HG03432 (cell line): ENCODE data around the gene RPL31.

Source experiments
- ATAC-seq: cut with Tn5 transposase; IDR thresholded peaks from one replicate; pipeline ENCODE4 v1.9.1; 2021; ENCODE audit warnings: mild to moderate bottlenecking, moderate library complexity; ENCODE audit not compliant: unreplicated experiment

The RPL31 gene

GRCh38 chr2:101001691-101002561 is at the start of gene RPL31:
TSS of gene RPL31 (plus strand) at chr2:101002289. CDS start at chr2:101002702, 413 bp downstream.
- ATAC-seq: peak; percentile 98

GRCh38 chr2:100952512-100952911 is 49.6 kb upstream of the RPL31 start:
- no peak for ATAC-seq

- no peak for ATAC-seq
These were observed 48.6 kb upstream of the RPL31 start for GRCh38 chr2:100953406-100954043.

- ATAC-seq: no peak
These were observed 48.1 kb upstream of the RPL31 start for GRCh38 chr2:100954044-100954420.

GRCh38 chr2:100955226-100955625 is 46.9 kb upstream of the RPL31 start:
- ATAC-seq: no peak

- ATAC-seq: no peak
These were observed 46.0 kb upstream of the RPL31 start for GRCh38 chr2:100956081-100956480.

- no peak for ATAC-seq
These were observed 44.0 kb upstream of the RPL31 start for GRCh38 chr2:100957996-100958653.

- ATAC-seq: no peak
These were observed 42.7 kb upstream of the RPL31 start for GRCh38 chr2:100959225-100959880.

- no peak for ATAC-seq
These were observed 41.4 kb upstream of the RPL31 start for GRCh38 chr2:100960688-100961087.

GRCh38 chr2:100962366-100963025 is 39.6 kb upstream of the RPL31 start:
- ATAC-seq: no peak

- ATAC-seq: no peak
These were observed 39.1 kb upstream of the RPL31 start for GRCh38 chr2:100963026-100963375.

GRCh38 chr2:100964222-100964621 is 37.9 kb upstream of the RPL31 start:
- no peak for ATAC-seq

- no peak for ATAC-seq
These were observed 37.4 kb upstream of the RPL31 start for GRCh38 chr2:100964681-100965169.

- no peak for ATAC-seq
These were observed 36.5 kb upstream of the RPL31 start for GRCh38 chr2:100965596-100965995.

- no peak for ATAC-seq
These were observed 34.4 kb upstream of the RPL31 start for GRCh38 chr2:100967716-100968115.

- ATAC-seq: no peak
These were observed 33.6 kb upstream of the RPL31 start for GRCh38 chr2:100968146-100969145.

- no peak for ATAC-seq
These were observed 32.1 kb upstream of the RPL31 start for GRCh38 chr2:100969998-100970397.

- no peak for ATAC-seq
These were observed 30.9 kb upstream of the RPL31 start for GRCh38 chr2:100971221-100971620.

- ATAC-seq: no peak
These were observed 29.6 kb upstream of the RPL31 start for GRCh38 chr2:100972452-100972851.
